HepG2 (cell line): ENCODE results near the gene SEL1L2. TPM values are rescaled to one million over a fixed set of nuclear protein-coding genes. Genes with fewer than 3 reads are reported as not detected.
A peak's percentile ranks its signal among the peaks of the same experiment; 100 is the strongest.

ENCODE experiments used
- ATAC-seq: fragments of 200-7000 bp; cut with Tn5 transposase; 3 replicates; pipeline ENCODE4 v1.9.1; 2020; ENCODE audit warnings: mild to moderate bottlenecking, moderate library complexity
- BruUV-seq: library from RNA; stranded (reverse); fragments of 400-500 nt; replicated peaks from 2 replicates; lab custom pipeline; 2021; lab: Mats Ljungman, UMichigan
- CTCF ChIA-PET: fragments of 300-600 bp; formaldehyde crosslinking; extraction: SDS; loops from one replicate; lab custom pipeline; 2021; ENCODE audit warnings: low total read pairs, inconsistent platforms, low intra/inter-chr PET ratio; lab: Yijun Ruan, JAX
- POLR2A ChIA-PET: fragments of 350-600 bp; sonication (Branson Sonifier 250); formaldehyde crosslinking; loops from one replicate; lab custom pipeline; 2020; ENCODE audit warnings: antibody characterized with exemption, inconsistent platforms; lab: Yijun Ruan, JAX
- DNase-seq: peaks from one replicate; pipeline ENCODE4 v3.0.0-alpha.2; 2015; ENCODE audit warnings: low spot score
- FAIRE-seq: peaks from 3 replicates; lab custom pipeline; 2011; peaks lifted over from hg19 to GRCh38; lab: Jason Lieb, UNC
- H2AFZ ChIP-seq: one replicate; pipeline ENCODE4 v1.6.1; 2011; ENCODE audit warnings: low read length, inconsistent platforms
- H3K27ac ChIP-seq: fragments of 300-600 bp; 3 replicates; pipeline ENCODE4 v1.8.0; 2011; ENCODE audit warnings: mixed run types, mild to moderate bottlenecking, mixed read lengths, low read length, inconsistent platforms; ENCODE audit not compliant: insufficient read depth; ENCODE audit errors: extremely low read length
- H3K27me3 ChIP-seq, 2 experiments: fragments of 200-600 bp in 1 of 2; 2 replicates in 1 of 2; 3 replicates in 1 of 2; pipeline versions ENCODE4 v1.6.0 to v1.8.0; 2011; ENCODE audit warnings: low read length in 2 of 2, mild to moderate bottlenecking in 2 of 2, moderate library complexity in 2 of 2, inconsistent platforms in 1 of 2; ENCODE audit not compliant: insufficient read depth in 2 of 2, control insufficient read depth in 1 of 2
- H3K36me3 ChIP-seq, 2 experiments: fragments of 200-600 bp in 1 of 2; replicated peaks in 1 of 2; 2 replicates in 1 of 2; 3 replicates in 1 of 2; pipeline versions ENCODE4 v1.5.1 to v1.8.0; 2011; ENCODE audit warnings: low read length in 2 of 2, inconsistent platforms in 1 of 2; ENCODE audit not compliant: insufficient read depth in 2 of 2, control insufficient read depth in 1 of 2
- H3K4me1 ChIP-seq: 2 replicates; pipeline ENCODE4 v1.5.1; 2012; ENCODE audit warnings: low read length, inconsistent platforms; ENCODE audit not compliant: insufficient read depth
- H3K4me2 ChIP-seq: 2 replicates; pipeline ENCODE4 v1.6.0; 2011; ENCODE audit warnings: low read depth, low read length, inconsistent platforms
- H3K4me3 ChIP-seq, 3 experiments: fragments of 200-600 bp in 1 of 3; sonication (generic), shearing (Covaris generic) in 1 of 3; replicated peaks in 1 of 3; 2 replicates each; pipeline ENCODE4 v1.5.1; 2011 to 2016; ENCODE audit warnings: low read length in 3 of 3, inconsistent platforms in 2 of 3, low read depth in 2 of 3, mild to moderate bottlenecking in 2 of 3, control low read depth in 1 of 3, mixed read lengths in 1 of 3; ENCODE audit not compliant: insufficient read depth in 1 of 3
- H3K79me2 ChIP-seq: one replicate; pipeline ENCODE4 v1.6.1; 2011; ENCODE audit warnings: low read length, inconsistent platforms; ENCODE audit not compliant: insufficient read depth
- H3K9ac ChIP-seq: 2 replicates; pipeline ENCODE4 v1.6.0; 2011; ENCODE audit warnings: mild to moderate bottlenecking, low read depth, low read length, inconsistent platforms; ENCODE audit not compliant: insufficient read depth
- H3K9me3 ChIP-seq: 2 replicates; pipeline ENCODE4 v1.5.1; 2012; ENCODE audit warnings: mild to moderate bottlenecking, low read length
- H4K20me1 ChIP-seq: 2 replicates; pipeline ENCODE4 v1.6.0; 2011; ENCODE audit warnings: inconsistent platforms, mild to moderate bottlenecking, low read length, moderate library complexity; ENCODE audit not compliant: insufficient read depth
- CSRNP2 ChIP-seq: sonication (generic); formaldehyde crosslinking; conservative IDR thresholded peaks from 2 replicates; pipeline ENCODE4 v1.8.0; 2022; ENCODE audit warnings: low read depth, missing genetic modification reagents
- KDM3A ChIP-seq: IDR thresholded peaks from 2 replicates; pipeline ENCODE4 v1.6.1; 2018; ENCODE audit warnings: low read depth, missing compliant biosample characterization
- KDM5B ChIP-seq: sonication (generic); formaldehyde crosslinking; IDR thresholded peaks from 2 replicates; pipeline ENCODE4 v1.4.0; 2020; ENCODE audit warnings: missing genetic modification reagents, mild to moderate bottlenecking, borderline replicate concordance
- KDM6A ChIP-seq: IDR thresholded peaks from 2 replicates; pipeline ENCODE4 v1.6.1; 2016; ENCODE audit warnings: low read depth
- TRAFD1 ChIP-seq: sonication (generic); formaldehyde crosslinking; IDR thresholded peaks from 2 replicates; pipeline ENCODE4 v1.5.1; 2020; ENCODE audit warnings: missing genetic modification reagents, mild to moderate bottlenecking, borderline replicate concordance
- ZNF232 ChIP-seq: sonication (generic); formaldehyde crosslinking; IDR thresholded peaks from 2 replicates; pipeline ENCODE4 v1.4.0; 2020; ENCODE audit warnings: missing genetic modification reagents, borderline replicate concordance
- ZNF484 ChIP-seq: sonication (generic); formaldehyde crosslinking; IDR thresholded peaks from 2 replicates; pipeline ENCODE4 v1.5.1; 2020; ENCODE audit warnings: mild to moderate bottlenecking, low read depth, missing genetic modification reagents, borderline replicate concordance
- WGBS: methylation state at CpG from one replicate; pipeline ENCODE4 v1.1.6; 2017; ENCODE audit warnings: low lambda C conversion rate; 5-methylcytosine and 5-hydroxymethylcytosine counted together
- in situ Hi-C: cut with HindIII; loops from 2 replicates; pipeline ENCODE4 v1.10.0; 2017; ENCODE audit warnings: low pct_unique_long_range_greater_than_20kb; ENCODE audit not compliant: extremely low pct_ligation_motif_present
- intact Hi-C: fragments of 100-400 bp; cut with micrococcal nuclease; formaldehyde crosslinking; loops from one replicate; pipeline ENCODE4 v1.10.0; 2022; ENCODE audit not compliant: unreplicated experiment
- polyA plus RNA-seq, 8 experiments: library from polyadenylated mRNA; depleted of rRNA in 3 of 8; stranded (reverse) in 7 of 8; unstranded in 1 of 8; fragments of >200 nt; fragmentation: Illumina TruSeq in 4 of 8; extraction: Trizol in 4 of 8; gene quantifications; 2 replicates each; pipeline versions ENCODE4 v1.2.1 to v1.2.3, GENCODE V29; 2011 to 2016; ENCODE audit warnings: low read depth in 4 of 8, missing spikeins in 1 of 8, mixed read lengths in 1 of 8; ENCODE audit not compliant: insufficient read depth in 1 of 8
- total RNA-seq, 5 experiments: library from RNA; depleted of rRNA; stranded (reverse); fragments of >200 nt; fragmentation: Illumina TruSeq; extraction: Trizol; gene quantifications; 2 replicates each; pipeline ENCODE4 v1.2.3, GENCODE V29; 2016; ENCODE audit warnings: low read depth in 1 of 5
- TF ChIP-seq, protein P1 (sequence below): sonication (generic); formaldehyde crosslinking; IDR thresholded peaks from 2 replicates; pipeline ENCODE4 v1.4.0; 2020; ENCODE audit warnings: missing genetic modification reagents

Gene SEL1L2
- total and polyA plus RNA-seq, 2 of the 13 experiments (the other 11 are each of a cell fraction or from before 2014, with no cell fraction given), result not detected

- in situ Hi-C loops, result no loop called here
- Histone ChIP-seq H3K27ac (no peak overlapping the region), H3K79me2 (no peaks in the 10 kb centered on the region), H3K4me1 (no peaks in the 10 kb centered on the region), H3K36me3 (no peaks in the 10 kb centered on the region), H3K27me3 (peaks cover 0 to 54% of the 10 kb centered on the region in 2 experiments; a peak in 4 of 5 replicates), H2AFZ (no peak overlapping the region), H3K4me2 (no peak overlapping the region), H3K9ac (no peak overlapping the region), H3K9me3 (no peaks in the 10 kb centered on the region), H3K4me3 (no peak overlapping the region), H4K20me1 (no peaks in the 10 kb centered on the region)
- no TSS peak for BruUV-seq
- 11% methylated on average over 4 of the region's 4 CpGs for WGBS
- ChIA-PET POLR2A (no interaction called here), CTCF (no interaction called here)
- ATAC-seq (peak; percentile 18; the same call in 2 of the 3 replicates), FAIRE-seq (no peak), DNase-seq (no peak)
- TF ChIP-seq, protein P1, sequence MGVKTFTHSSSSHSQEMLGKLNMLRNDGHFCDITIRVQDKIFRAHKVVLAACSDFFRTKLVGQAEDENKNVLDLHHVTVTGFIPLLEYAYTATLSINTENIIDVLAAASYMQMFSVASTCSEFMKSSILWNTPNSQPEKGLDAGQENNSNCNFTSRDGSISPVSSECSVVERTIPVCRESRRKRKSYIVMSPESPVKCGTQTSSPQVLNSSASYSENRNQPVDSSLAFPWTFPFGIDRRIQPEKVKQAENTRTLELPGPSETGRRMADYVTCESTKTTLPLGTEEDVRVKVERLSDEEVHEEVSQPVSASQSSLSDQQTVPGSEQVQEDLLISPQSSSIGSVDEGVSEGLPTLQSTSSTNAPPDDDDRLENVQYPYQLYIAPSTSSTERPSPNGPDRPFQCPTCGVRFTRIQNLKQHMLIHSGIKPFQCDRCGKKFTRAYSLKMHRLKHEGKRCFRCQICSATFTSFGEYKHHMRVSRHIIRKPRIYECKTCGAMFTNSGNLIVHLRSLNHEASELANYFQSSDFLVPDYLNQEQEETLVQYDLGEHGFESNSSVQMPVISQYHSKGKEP (CRISPR knock-in tag), result no peak
- TF ChIP-seq CSRNP2 (CRISPR knock-in tag), result no peak
- no peak for TF ChIP-seq KDM5B
- no peak for TF ChIP-seq KDM3A (CRISPR knock-in tag)
- no peak for TF ChIP-seq ZNF484
- TF ChIP-seq TRAFD1 (CRISPR knock-in tag), result no peak
- no peak for TF ChIP-seq ZNF232 (CRISPR knock-in tag)
- no peak for TF ChIP-seq KDM6A (CRISPR knock-in tag)
- intact Hi-C loops, result loop anchor here (5.0 kb wide), 1 partner anchor 103 kb away; no protein-coding TSS in a partner anchor
Measured at GRCh38 chr20:13839421-13840092, 150.9 kb downstream of the SEL1L2 start.
